CD4-positive, alpha-beta T cell treated with Interleukin-1 beta for 1 hour (primary cell): Measurements from ENCODE around the gene PLPP2.
"Not testable (repeated sequence)": the region's sequence is repeated elsewhere in the genome, so short reads cannot be mapped to it uniquely, and the experiment has no call there.

ENCODE experiments used
- DNase-seq, 2 donors: peaks; one replicate each; pipeline ENCODE4 v3.0.0-alpha.2; 2020 to 2022

The PLPP2 gene

GRCh38 chr19:256804-257203 is 34.4 kb downstream of the PLPP2 start:
- DNase-seq = not testable (repeated sequence)

- DNase-seq = not testable (repeated sequence)
Observed at GRCh38 chr19:252421-253186, 38.6 kb downstream of the PLPP2 start.

GRCh38 chr19:246551-246950 is 44.7 kb downstream of the PLPP2 start:
- DNase-seq = no peak

GRCh38 chr19:245900-246299 is 45.3 kb downstream of the PLPP2 start:
- DNase-seq = not testable (repeated sequence)

- no peak for DNase-seq
Observed at GRCh38 chr19:245457-245856, 45.7 kb downstream of the PLPP2 start.
